GM12865 (cell line): ENCODE data around the gene CELSR1.

Source experiments
- DNase-seq: peaks from one replicate; pipeline ENCODE4 v3.0.0; 2010; ENCODE audit warnings: low read depth
- H3K4me3 ChIP-seq: 2 replicates; pipeline ENCODE4 v1.5.1; 2011; ENCODE audit warnings: mild to moderate bottlenecking, low read depth, low read length, control low read depth
- TF ChIP-seq, protein P1 (sequence below): IDR thresholded peaks from 2 replicates; pipeline ENCODE4 v1.5.1; 2011; ENCODE audit warnings: low read length, control low read depth, low read depth, inconsistent platforms; ENCODE audit not compliant: insufficient read depth; ENCODE audit errors: missing control alignments

Gene CELSR1

DNA sequence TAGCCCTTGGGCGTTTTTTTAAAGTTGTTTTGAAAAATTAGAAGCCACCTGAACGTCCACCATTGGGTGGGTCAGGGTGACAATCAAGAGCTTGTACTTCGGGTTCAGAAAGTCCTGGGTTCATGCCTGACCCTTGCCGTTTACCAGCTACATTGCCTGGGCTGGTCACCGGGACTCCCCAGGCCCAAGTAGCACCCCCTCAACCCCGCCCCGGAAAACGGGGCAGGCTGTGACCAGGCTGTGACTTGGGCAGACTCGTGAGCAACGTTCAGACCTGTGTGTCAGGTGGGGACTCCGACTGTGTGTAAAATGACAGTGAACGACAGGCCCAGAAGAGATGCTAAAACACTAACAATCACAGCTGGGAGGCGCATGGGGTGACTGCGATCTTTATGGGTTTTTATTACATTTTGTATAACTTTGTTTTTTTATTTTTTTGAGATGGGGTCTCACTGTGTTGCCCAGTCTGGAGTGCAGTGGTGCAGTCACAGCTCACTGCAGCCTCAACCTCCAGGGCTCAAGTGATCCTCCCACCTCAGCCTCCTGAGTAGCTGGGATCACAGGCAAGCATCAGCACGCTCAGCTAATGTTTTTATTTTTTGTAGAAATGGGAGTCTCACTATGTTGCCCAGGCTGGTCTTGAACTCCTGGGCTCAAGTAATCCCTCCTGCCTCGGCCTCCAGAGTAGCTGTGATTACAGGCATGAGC is 145.1 kb downstream of the CELSR1 start:
- H3K4me3 ChIP-seq, result no peak overlapping the region
- TF ChIP-seq, protein P1, sequence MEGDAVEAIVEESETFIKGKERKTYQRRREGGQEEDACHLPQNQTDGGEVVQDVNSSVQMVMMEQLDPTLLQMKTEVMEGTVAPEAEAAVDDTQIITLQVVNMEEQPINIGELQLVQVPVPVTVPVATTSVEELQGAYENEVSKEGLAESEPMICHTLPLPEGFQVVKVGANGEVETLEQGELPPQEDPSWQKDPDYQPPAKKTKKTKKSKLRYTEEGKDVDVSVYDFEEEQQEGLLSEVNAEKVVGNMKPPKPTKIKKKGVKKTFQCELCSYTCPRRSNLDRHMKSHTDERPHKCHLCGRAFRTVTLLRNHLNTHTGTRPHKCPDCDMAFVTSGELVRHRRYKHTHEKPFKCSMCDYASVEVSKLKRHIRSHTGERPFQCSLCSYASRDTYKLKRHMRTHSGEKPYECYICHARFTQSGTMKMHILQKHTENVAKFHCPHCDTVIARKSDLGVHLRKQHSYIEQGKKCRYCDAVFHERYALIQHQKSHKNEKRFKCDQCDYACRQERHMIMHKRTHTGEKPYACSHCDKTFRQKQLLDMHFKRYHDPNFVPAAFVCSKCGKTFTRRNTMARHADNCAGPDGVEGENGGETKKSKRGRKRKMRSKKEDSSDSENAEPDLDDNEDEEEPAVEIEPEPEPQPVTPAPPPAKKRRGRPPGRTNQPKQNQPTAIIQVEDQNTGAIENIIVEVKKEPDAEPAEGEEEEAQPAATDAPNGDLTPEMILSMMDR, result no peak
- DNase-seq, result no peak

DNA sequence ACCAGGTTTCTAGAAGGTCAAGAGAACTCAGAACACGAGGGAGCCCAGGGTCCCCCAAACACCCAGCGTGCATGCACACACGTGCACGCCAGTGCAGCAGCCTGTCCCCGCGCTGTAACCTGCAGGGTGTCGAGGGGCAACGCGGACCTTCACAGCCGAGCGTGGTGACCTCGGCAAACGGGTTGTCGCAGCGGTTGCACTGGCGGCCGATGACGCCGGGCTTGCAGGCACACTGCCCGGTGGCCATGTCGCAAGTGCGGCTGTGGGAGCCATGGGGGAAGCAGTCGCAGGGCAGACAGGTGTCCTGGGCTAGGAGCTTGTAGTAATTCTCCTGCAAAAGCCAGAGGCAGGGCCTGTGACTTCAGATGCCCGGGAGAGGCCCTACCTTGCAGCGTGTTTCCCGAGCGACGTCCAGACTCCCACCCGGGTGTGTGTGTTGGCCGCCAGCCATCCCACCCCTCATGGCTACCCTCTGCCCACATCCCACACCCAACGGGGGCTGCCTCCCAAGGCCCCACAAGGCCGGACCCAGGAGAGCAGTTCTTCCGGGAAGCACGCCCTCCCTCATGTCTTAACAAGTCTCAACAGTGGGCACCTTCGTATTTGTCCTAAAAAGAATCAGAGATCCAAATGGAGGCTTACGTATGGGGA is 145.8 kb downstream of the CELSR1 start:
- no peak for DNase-seq
- no peak overlapping the region for H3K4me3 ChIP-seq
- TF ChIP-seq, protein P1, result no peak

DNA sequence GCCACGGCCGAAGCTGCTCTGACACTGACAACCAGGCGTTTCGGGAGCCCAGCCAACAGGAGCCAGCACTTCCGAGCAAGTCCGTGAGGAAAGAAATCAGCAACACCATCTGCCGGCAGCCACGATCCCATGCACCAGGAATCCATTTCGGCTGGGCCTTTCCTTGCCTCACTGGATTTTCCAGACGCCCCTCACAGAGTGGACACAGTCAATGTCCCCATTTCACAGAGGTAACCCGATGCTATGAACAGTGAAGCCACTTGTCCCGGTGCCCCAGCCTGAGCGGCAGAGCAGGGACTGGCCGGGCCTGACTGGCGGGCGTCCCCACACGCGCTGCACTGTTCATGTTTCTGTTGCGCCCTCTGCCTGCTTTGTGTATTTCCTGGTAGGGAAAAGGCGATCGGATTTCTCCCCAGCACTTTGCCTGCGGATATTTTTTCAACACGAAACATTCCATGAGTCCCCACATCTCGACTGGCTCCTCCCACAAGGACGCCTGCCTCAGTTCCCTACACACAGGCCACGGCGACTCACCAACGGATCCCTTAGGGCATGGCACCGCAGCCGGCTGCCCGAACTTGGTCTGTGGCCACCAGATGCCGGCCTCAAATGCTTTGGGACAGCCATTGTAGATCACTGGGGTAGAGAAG is 146.6 kb downstream of the CELSR1 start:
- TF ChIP-seq, protein P1, result no peak
- H3K4me3 ChIP-seq, result no peak overlapping the region
- DNase-seq, result no peak

DNA sequence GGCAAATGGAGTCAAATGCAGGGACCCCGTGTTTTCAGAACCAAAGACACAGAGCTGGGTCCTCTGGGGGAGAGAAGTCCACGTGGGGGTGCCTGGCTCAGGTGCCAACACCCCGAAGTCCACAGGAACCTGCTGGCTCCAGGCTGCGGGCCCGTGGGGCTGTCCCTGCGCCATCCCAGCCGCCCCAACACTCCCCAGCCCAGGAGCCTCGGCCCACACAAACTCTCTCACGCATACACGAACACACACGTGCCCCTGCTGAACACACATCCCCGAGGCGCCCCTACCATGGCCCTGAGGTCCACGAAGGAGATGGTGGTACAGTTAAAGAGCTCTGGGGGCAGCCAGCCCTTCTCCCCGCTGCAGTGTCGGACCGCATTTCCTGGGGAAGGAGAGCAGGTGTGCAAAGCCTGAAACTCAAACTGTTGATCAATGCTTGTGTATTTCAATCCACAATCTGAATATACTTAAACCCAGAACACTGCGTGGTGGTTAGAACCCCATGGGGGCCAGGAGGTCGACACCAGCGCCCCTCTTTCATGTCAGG is 147.2 kb downstream of the CELSR1 start:
- DNase-seq, result no peak
- H3K4me3 ChIP-seq, result no peak overlapping the region
- TF ChIP-seq, protein P1, result no peak

DNA sequence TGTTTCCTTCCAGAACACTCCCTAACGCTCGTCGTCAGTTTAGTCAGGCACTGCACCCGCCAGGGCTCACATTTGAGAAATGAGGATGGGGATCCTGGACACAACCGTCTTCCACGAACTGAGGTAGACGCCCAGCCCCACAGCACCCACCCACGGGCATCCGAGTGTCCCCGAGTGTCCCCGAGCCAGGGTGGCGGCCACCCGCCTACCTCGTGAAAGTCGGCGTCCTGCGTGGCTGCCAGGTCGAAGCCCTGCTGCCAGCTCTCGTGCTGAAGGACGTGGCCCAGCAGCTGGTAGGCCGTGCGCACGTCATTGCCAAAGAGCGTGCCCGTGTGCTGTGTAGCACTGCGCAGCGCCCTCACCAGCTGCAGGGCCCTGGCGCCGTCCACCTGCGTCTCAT is 148.3 kb downstream of the CELSR1 start:
- no peak for DNase-seq
- TF ChIP-seq, protein P1, result no peak
- no peak overlapping the region for H3K4me3 ChIP-seq

DNA sequence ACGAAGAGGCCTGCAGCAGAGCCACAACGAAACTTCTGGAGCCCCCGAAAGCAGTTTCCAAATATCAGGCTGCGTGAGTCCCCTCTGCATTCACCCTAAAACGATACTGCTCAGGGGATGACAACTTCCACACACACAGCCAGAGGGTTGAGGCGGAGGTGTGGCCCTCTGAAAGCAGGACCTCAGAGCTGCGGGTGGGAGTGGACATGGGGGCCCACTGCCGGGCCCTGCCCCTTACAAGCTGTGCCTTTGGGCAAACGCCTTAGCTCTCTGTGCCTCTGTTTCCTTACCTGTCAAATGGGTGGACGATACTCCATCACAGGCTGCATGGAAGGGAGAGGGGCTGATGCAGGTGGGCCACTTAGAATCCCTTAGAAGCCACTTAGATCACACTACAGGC is 148.8 kb downstream of the CELSR1 start:
- TF ChIP-seq, protein P1, result no peak
- H3K4me3 ChIP-seq, result no peak overlapping the region
- DNase-seq, result no peak
